Glomerular endothelial cell (primary cell): ENCODE measurements around the gene MBD3L2B. TPM values are rescaled to one million over a fixed set of nuclear protein-coding genes. Genes with fewer than 3 reads are reported as not detected.

Experiments
- total RNA-seq: library from RNA; depleted of rRNA; stranded (reverse); fragments of >200 nt; gene quantifications from 2 replicates; pipeline ENCODE4 v1.2.3, GENCODE V29; 2015

Gene MBD3L2B
- total RNA-seq, 1 donor from 2014 or later, result not detected

Other genes with a start within 250 kb of the MBD3L2B start
- gene VAV1, start 248.7 kb downstream of the MBD3L2B start, total RNA-seq, result not detected in 2 replicates
- gene ADGRE1, start 133.9 kb downstream of the MBD3L2B start, total RNA-seq, result not detected in 2 replicates
- gene MBD3L5, start 9.1 kb upstream of the MBD3L2B start, total RNA-seq, result not detected in 2 replicates
- gene MBD3L4, start 18.7 kb upstream of the MBD3L2B start, total RNA-seq, result not detected in 2 replicates
- not detected in 2 replicates for gene MBD3L2, start 27.9 kb upstream of the MBD3L2B start, total RNA-seq
- gene MBD3L3, start 37.2 kb upstream of the MBD3L2B start, total RNA-seq, result not detected in 2 replicates
- 4.5 and 8.2 TPM in 2 replicates for gene ZNF557, start 48.3 kb upstream of the MBD3L2B start, total RNA-seq